Fibroblast of skin of scalp (primary cell): ENCODE measurements around the gene NOTCH3.

Experiments used
- DNase-seq: peaks from one replicate; pipeline ENCODE4 v3.0.0-alpha.2; 2013

The NOTCH3 gene

DNA sequence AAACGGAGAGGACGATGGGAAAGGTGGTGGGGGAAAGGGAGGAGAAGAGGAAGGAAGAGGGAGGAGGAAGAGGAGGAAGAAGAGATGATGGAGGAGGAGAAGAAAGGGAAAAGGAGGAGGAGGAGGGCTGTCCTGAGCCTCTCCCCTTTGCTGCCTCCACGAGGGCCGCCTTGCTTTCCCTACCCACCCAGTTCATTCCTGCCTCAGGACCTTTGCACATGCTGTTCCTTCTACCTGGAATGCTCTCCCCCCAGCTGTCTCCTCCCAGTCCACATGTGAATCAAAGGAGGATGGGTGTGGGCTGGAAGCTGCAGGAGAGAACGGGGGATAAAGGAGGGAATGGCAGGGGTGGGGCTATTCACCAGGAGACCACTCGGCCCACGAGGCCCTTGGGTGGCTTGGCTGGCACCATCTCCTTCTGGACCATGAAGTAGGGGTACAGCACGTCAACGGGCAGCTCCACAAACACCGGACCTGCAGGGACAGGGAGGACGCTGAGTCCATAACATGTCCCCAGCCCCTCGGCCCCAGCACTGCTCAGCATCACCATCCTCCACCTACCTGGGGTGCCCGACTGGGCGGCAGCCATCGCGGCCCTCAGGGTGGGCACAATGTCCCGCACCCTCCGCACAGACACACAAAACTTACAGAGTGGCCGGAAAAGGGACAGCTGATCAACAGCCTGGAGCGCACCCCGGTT lies 78.3 kb downstream of the NOTCH3 start:
- no peak for DNase-seq

DNA sequence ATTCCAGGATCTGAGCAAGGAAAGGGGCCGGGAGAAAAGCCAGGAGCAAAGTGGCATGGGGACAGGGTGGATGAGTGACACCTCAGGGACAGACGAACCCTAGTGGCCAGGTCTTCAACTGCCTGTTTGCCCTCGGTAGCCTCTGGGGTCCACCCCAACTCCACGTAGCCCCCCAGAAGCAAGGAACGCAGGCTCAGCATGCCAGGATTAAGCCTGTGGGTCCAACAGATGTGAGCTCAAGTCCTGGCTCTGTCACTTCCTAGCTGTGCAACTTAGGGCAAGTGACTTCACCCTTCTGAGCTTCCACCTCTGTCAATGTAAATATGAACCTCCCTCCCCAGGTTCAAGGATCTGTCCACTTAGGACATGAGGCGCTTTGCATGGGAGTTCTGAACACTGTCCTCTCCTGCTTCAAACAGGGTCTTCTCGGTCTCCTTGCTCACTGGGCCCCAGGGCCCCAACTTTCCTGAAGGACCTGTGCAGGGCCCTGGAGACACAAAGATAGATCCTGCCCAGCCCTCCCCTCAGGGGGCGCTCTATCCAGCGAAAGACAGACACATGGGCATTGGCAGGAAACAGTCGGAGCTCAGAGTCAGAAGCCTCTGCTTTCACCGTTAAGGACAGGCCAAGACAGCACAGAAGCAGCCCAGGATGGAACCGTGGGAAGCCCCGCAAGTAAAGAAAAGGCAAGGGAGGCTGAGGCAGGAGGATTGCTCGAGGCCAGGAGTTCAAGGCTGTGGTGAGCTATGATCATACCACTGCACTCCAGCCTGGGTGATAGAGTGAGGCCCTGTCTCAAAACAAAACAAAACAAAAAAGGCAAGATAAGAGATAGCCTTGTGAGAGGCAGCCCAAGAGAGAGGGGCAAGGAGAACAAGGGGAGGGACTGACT lies 80.4 kb downstream of the NOTCH3 start:
- no peak for DNase-seq

DNA sequence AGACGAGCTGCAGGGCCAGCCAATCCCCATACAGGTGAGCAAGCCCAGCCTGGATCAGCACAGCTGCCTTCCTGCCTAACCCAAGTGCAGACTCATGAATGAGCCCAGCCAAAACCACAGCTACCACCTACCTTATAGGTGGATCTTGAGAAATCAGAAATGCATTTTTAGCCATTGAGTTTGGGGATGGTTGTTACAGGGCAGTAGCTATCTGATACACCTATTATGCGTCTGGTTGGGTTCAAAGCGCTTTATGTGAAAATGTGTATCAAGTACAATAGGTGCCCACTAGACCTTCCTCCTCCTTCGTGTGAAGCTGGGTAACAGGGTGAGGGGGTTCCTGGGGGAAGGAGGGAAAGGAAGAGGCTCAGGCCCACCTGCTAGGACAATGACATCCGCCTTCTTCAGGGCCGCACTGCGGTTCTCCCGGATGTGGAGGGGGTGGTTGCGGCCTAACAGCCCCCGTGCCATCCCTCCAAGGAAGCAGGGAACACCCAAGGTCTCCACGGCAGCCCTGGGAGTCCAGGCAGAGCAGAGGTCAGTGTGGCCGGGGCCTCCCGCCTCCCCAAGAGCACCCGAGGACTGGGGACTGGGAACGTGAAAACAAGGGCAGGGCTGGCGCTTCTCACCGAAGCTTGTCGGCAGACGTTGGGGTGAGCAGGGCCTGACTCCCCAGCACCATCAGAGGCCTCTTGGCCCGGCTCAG lies 81.9 kb downstream of the NOTCH3 start:
- DNase-seq = no peak

DNA sequence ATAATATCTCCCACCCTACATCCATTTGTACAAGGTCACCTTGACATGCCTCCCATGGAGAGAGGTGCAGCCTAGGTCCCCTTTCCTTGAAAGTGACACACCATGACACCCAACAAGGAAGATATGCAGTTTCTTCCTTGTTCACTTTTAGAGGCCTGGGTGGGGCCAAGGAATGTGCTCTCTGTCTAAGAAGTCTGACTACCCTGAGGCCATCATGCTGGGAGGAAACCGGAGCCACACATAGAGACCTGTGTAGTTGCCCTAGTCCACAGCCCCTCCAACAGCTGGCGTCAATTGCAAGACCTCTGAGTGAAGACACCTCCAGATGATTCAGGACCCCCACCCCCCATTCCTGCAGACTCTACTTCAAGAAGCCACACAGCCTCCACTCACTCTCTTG lies 82.5 kb downstream of the NOTCH3 start:
- no peak for DNase-seq

DNA sequence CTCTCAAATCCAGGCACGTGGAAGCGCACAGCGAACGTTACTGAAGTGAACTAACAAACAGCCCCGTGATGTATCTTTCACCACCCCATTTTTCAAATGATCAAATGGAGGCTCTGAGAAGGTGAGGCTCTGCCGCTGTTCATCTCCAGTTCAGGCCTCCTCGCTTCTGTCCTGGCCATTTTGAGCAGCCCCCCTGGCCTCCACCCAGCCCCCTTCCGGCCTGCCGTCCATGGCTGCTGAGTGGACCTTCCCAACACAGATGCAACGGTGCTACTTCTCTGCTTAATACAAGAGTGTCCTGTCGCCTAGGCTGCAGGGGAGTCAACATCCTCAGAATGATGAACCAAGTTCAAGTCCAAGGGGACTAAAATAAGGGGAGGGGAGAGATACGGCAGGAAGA lies 83.9 kb downstream of the NOTCH3 start:
- DNase-seq = no peak

DNA sequence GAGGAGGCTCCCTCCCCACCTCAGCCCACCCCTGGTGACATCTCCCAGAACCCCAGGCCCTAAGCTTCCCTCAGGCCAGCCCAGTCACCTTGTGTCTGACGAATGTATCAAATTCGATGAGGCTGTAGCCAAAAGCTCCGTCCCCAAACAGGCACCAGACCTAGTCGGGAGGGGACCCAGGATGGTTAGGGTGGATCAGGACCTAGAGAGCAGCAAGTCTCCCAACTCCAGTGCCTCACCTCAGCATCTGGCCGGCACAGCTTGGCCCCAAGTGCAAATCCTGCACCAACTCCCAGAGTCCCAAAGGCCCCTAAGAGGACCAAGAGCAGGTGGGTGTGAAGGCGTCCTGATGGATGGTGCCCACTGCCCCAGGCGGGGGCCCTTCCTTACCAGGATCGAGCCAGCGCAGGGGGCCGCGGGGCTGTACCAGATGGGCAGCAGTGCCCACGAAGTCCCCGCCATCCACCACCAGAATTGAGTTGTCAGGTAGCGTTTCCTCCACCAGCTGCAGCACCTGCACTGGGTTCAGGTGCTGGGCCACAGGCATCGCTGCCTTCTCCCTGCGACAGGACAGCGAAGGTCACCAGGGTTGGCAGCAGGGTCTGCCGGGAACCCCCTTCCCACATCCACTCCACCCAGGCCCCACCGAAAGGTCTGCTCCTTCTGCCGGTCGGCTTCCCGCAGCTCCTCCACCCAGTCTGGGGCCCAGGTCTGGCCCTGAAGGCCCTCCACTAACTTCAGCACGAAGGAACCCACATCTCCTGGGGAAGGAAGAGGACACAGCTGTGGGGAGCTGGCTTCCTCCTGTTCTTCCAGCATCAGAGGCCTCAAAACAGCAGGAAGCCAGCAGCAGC lies 84.8 kb downstream of the NOTCH3 start:
- no peak for DNase-seq

DNA sequence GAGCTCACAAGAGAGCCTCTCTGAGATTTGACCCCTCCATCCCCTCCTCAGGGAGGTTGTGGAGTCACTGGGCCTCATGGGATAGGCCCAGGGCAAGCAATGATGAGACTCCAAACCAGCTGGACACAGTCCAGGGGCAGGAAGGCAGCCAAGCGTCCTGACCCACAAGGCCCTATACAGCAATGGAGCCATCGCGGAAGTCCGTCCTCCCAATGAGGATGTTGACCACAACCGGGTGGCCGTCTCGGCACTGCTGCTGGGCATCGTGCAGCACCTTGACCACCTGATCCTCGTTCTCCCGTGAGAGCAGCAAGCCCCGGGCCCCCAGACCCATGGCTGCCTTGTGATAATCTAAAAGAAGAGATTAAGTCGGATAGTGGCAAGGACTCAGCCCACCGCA lies 85.7 kb downstream of the NOTCH3 start:
- peak; percentile 36 for DNase-seq

DNA sequence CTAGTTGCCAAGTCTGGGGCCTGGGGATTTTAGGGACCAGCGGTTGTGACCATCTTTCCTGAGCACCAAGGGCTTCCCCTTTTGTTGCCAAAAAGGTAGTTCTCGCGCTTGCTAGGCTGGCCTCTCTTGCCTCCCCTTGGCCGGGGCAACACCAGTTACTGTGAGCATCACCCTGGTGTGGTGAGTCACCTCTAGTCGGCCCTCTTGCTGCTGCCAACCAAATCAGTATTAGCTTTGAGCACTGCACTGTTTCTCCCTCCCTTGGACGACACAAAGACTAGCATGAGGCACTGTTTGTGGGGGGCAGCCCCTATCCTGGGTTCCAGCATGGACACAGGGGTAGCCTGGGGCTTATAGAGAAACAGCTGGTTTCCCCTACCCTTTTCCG lies 86.6 kb downstream of the NOTCH3 start:
- DNase-seq = peak; percentile 30

DNA sequence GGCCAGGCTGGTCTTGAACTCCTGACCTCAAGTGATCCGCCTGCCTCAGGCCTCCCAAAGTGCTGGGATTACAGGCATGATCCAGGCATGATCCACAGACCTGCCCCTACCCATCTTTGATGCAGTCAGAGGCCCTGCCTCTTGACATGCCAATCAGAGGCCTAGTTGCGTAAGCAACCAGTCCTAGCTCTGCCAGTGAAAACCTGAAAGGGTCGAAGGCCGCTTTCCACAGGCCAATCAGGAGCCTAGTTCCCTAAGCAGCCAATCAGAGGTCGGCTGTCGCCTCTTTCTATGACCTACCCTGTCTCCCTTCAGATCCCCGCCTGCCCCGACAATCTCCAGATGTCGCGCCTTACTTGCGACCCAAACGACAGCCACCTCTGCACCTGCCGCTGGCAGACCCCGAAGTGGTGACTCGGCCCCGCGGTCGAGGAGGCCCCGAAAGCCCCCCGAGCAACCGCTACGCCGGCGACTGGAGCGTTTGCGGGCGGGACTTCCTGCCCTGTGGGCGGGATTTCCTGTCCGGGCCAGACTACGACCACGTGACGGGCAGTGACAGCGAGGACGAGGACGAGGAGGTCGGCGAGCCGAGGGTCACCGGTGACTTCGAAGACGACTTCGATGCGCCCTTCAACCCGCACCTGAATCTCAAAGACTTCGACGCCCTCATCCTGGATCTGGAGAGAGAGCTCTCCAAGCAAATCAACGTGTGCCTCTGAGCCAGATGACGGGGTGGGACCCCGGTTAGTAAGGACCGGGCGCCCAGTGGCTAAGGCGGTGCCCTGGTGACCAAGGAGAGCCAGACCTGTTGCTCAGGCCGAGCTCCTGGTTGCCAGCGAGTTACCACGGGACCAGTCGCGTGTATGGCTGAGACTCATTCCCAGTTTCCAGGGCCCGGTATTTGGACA lies 87.3 kb downstream of the NOTCH3 start:
- no peak for DNase-seq

DNA sequence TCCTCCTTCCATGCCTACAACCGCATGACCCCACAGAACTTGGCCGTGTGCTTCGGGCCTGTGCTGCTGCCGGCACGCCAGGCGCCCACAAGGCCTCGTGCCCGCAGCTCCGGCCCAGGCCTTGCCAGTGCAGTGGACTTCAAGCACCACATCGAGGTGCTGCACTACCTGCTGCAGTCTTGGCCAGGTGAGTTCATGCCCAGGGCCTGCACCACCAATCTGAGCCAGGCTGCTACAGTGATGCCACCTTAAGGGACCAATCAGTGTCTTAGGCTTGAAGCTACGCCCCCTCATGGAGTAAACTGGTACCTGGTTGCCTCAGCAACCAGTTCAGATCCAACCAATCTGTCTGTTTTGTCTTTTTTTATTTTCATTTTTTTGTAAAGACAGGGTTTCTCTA lies 88.4 kb downstream of the NOTCH3 start:
- no peak for DNase-seq

DNA sequence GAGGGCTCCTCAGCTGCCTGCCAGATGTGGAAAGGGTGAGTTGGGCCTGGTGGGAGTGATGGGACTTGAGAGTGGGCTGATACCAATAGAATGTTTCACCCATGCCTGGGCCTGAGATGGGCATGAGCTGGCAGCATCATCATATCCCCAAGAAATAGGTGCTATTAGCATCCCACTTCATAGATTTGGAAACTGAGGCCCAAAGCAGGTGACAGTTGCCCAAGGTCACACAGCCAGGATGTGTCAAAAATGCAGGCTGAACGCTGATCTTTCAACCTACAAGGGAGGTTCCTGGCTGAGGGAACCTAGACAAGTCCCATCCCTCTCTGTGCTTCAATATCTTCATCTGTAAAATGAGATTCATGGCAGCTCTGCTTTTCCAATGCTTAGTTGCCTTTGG lies 89.0 kb downstream of the NOTCH3 start:
- no peak for DNase-seq

DNA sequence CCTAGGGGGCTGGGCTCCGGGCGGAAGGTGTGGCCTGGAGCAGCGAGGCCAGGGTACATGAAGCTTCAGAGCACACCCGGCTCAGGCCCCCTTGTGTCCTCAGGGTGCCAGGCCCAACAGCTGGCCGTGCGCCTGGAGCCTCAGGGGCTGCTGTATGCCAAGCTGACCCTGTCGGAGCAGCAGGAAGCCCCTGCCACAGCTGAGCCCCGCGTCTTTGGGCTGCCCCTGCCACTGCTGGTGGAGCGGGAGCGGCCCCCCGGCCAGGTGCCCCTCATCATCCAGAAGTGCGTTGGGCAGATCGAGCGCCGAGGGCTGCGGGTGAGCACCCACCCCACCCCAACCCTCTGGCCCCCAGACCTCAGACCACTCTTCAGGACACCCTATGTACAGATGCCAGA lies 90.4 kb downstream of the NOTCH3 start:
- DNase-seq = no peak

DNA sequence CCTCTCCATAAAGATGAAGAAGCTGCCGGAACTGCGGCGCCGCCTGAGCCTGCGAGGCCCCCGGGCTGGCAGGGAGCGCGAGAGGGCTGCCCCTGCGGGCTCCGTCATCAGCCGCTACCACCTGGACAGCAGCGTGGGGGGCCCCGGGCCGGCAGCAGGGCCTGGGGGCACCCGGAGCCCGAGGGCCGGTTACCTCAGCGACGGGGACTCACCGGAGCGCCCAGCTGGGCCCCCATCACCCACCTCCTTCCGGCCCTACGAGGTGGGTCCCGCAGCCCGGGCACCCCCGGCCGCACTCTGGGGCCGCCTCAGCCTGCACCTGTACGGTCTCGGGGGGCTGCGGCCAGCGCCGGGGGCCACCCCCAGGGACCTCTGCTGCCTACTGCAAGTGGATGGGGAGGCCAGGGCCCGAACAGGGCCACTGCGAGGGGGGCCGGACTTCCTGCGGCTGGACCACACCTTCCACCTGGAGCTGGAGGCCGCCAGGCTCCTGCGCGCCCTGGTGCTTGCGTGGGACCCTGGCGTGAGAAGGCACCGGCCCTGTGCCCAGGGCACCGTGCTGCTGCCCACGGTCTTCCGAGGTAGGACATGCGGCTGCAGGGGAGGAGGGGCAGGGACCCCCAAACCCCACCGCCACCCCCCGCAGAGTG lies 90.9 kb downstream of the NOTCH3 start:
- no peak for DNase-seq
